Activated CD4-positive, alpha-beta T cell treated with anti-CD3 and anti-CD28 coated beads for 4 hours (primary cell): ENCODE data around the gene MPV17L2.
"Not testable (repeated sequence)": the region's sequence is repeated elsewhere in the genome, so short reads cannot be mapped to it uniquely, and the experiment has no call there.

Experiments
- DNase-seq, 2 donors: peaks; one replicate each; pipeline ENCODE4 v3.0.0-alpha.2; 2020

MPV17L2 gene

DNA sequence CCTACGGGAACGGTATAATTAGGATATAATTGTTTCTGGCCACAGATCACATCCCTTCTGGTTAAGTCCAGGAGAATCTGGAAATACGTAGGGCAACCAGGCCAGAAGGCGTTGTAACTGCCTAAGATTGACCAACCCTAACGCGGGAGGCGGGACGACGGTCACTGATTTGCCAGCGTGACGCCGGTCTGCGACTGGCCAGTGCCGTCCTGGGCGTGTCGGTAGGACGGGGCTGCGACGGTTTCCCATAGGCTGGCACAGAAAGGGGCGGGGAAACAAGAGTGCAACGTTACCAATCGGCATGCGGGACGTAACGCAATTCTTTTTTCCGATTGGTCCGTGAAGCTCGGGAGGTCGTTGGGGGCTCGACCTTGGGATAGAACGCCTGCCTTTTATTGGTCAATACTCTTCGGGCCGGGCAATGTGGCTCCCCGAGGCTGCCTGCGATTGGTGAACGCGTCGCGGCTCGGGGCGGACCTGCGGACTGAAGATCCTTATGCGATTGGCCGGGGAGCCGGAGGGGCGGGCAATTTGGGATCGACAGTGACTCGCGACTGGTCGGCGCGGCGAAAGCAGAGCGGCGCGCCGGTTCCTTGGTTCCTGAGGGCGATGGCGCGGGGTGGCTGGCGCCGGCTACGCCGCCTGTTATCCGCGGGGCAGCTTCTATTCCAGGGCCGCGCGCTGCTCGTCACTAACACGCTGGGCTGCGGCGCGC, at the start of gene MPV17L2:
MPV17L2 (plus strand) TSS at position 546 of the 715 bp plus-strand sequence; CDS start at position 610, 64 bp downstream.
- DNase-seq = peak; percentile 97 to 99

GRCh38 chr19:18143902-18144301, 49.1 kb upstream of the MPV17L2 start:
- DNase-seq = no peak

DNA sequence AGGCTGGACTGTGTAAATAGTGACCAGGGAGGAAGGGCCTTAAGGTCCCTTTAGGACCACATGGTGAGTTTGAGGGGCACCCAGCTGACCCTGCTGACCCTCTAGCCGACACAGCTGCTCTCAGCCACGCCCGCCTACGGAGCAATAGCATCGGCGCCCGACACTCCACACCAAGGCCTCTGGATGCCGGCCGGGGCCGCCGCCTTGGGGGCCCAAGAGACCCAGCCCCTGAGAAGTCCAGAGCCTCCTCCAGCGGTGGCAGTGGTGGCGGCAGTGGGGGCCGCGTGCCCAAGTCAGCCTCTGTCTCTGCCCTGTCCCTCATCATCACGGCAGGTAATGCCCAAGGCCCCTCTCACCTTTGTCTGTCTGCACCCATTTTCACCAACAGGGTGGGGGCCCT, 48.7 kb upstream of the MPV17L2 start:
- no peak for DNase-seq

GRCh38 chr19:18144906-18145305, 48.1 kb upstream of the MPV17L2 start:
- no peak for DNase-seq

- DNase-seq = no peak
Observed at GRCh38 chr19:18145391-18145999, 47.5 kb upstream of the MPV17L2 start.

DNA sequence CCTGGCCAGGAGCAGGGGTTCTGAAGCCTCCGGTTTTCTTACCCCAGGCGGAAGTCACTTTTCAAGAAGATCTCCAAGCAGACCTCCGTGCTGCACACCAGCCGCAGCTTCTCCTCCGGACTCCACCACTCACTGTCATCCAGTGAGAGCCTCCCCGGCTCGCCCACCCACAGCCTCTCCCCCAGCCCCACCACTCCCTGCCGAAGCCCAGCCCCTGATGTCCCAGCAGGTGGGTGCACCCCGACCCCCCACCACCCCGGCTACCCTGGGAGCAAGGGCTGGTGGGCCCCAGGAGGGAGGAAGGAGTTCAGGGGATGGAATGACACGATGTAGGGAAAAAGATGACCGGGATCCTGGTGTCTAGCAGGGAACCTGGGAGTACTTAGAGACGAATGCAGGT, 45.6 kb upstream of the MPV17L2 start:
- DNase-seq = no peak

GRCh38 chr19:18149596-18149975, 43.4 kb upstream of the MPV17L2 start:
- DNase-seq = no peak

DNA sequence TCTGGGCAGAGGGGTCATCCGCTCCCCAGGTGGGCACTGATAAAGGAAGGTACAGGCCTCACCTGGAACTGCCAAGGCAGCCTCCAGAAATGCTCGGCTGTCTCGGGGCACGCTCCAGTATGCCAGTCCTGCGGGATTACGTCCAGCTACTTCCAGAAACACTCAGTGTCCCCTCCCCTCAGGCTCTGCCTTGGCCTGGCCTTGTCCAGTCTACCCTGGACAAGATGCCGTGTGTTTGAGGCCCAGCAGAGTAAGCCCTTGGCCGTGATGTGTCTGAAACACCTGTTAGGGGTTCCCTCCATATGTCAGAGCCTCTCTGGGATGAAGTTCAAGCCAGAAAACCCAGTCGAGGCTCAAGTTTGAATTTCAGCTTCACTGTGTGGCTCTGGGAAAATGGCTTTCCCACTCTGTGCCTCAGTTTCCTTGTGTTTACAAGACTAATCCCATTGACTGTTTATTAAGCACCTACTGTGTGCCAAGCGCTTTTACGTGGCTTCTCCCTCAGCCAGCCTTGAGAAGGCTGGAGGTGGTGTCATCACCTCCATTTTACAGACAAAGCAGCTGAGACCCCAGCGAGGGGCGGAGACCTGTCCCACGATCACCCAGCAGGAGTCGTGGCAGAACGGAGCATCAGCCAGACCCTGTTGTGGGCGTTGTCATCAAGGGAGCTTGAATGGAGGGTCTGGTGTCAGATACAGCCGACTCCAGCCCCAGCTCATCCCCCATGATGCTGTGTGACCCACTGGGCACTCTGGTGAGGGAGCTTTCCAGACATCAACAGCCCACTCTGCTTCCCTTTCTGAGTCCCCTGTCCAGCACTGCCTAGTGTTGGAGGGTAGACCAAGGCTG, 42.0 kb upstream of the MPV17L2 start:
- no peak for DNase-seq

DNA sequence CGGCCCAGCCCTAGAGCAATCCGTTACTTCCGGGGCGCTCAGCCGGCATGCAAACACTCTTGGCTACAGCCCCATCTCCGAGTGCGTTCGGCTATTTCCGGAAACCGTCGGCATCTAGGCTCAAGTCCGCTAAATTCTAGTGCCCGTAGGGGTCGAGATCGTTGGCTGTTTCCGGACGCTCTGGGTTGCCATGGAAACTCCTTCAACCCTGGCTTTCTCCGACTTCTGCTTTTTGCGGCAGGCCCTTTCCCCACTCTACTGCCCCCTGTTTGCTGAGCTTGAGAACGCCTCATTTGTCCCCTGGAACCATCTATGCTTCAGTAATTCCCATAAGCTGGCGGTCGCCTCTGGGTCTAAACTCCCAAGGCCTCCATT, 40.6 kb upstream of the MPV17L2 start:
- DNase-seq = peak; percentile 91 to 95

DNA sequence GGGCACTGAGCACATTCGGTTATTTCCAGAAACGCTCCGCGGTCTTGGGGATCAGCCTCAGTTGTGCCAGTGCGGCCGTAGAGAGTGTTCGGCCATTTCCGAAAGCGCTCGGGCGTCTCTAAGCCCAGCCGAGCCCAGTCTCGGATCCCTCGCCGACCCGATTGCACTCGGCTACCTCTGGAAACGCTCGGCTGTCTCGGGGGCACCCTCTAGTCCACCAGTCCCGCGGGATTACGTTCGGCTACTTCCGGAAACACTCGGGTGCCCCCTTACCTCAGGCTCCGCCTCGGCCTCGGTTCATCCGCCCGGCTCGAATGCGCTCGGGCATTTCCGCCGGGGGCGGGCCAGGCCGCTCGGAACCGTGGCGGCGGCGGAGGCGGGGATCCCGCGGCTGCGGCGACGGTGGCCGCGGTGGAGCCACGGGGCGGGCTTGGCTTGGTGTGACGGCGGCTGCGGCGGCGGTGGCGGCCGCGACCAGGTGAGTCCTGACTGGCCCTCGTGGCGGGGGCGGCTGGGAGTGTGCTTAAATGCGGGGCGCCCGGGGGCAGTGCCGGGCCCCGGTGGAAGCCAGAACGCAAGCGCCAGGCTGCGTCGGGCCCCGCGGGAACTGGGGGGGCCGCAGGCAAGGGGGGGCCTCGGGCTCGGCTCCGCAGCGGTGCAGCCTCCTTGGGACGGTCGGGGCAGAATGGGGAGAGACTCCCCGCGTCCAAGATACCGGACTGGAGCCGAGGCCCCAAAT, 40.0 kb upstream of the MPV17L2 start, which contains the start of gene PIK3R2:
PIK3R2 (plus strand) TSS at position 347 of the 739 bp plus-strand sequence. CDS start 2,717 bp downstream, outside the sequence.
- DNase-seq = peak; percentile 98 to 99

DNA sequence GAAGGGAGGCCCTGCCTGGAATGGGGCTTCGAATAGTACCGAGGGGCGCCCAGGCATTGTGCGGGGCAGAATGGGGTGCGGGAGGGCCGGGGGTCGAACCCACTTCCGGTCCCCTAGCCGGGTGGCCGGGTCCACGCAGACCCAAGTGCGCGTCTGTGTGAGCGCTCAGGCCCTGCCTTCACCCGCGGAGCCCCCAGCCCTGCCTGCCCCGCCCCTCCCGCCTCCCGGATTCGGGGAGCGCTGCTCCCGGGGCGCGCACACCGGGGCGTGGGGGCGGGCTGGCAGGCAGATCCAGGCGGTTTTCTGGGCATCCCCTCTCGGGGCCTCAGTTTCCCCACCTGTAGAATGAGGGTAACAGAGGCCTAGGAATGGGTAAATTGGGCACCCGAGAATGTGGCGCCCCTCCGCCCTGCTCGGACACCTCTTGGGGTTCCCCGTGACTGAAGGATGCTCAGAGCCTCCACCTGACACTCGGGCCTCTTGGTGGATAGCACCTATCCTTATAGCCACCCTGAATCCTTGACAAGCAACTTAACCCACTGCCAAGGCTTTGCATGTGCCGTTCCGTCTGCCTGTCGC, 39.4 kb upstream of the MPV17L2 start:
- DNase-seq = peak in 1 of 2 donors; percentile 40

- DNase-seq = no peak
Observed at GRCh38 chr19:18155095-18156087, 37.6 kb upstream of the MPV17L2 start.

DNA sequence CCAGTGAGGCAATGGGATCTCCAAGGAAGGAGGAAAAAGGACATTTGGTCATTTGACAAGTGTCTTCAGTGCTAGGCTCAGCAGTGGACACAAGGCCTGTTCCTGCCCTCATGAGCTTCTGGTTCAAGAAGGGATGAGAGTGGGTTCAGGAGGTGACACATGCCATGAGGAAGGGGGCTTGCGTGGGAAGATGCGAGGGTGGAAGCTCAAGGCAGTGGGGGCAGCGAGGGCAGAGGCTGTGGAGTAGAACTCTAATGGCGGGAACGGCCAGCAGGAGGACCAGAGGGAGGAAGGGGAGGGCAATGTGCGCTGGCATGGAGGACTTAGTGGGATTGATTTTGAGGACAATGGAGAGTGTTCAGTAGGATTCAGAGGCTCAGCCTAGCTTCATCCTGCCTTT, 36.8 kb upstream of the MPV17L2 start:
- no peak for DNase-seq

- DNase-seq = no peak
Observed at GRCh38 chr19:18156841-18157464, 36.1 kb upstream of the MPV17L2 start.

GRCh38 chr19:18157465-18158063, 35.5 kb upstream of the MPV17L2 start:
- DNase-seq = no peak

- DNase-seq = no peak
Observed at GRCh38 chr19:18158467-18158866, 34.6 kb upstream of the MPV17L2 start.

- DNase-seq = not testable (repeated sequence)
Observed at GRCh38 chr19:18159059-18159616, 33.9 kb upstream of the MPV17L2 start.

- DNase-seq = no peak
Observed at GRCh38 chr19:18159810-18160209, 33.2 kb upstream of the MPV17L2 start.

- DNase-seq = no peak
Observed at GRCh38 chr19:18160493-18160970, 32.5 kb upstream of the MPV17L2 start.
